ENCODE measurements around the gene MRPL40.

DNA sequence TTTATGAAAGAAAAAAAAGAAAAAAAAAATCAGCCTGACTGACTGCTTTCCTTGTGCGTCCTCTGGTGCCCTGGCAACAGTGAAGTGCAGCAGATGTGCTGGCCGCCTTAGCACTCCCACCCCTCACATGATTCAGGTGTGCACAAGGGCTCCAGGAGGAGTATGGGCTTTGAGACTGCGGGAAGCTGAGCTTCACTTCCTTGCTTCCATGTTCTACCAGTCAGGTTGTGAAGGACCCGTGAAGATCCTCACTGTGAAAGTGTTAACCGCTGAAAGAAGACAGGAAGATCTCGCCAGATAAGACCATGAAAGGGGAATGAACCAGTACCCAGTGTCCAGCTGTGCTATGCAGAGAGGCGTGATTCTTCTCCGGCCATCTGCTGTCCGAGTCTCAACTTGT, 49.1 kb upstream of the MRPL40 start:
- TF ChIP-seq, protein P1, sequence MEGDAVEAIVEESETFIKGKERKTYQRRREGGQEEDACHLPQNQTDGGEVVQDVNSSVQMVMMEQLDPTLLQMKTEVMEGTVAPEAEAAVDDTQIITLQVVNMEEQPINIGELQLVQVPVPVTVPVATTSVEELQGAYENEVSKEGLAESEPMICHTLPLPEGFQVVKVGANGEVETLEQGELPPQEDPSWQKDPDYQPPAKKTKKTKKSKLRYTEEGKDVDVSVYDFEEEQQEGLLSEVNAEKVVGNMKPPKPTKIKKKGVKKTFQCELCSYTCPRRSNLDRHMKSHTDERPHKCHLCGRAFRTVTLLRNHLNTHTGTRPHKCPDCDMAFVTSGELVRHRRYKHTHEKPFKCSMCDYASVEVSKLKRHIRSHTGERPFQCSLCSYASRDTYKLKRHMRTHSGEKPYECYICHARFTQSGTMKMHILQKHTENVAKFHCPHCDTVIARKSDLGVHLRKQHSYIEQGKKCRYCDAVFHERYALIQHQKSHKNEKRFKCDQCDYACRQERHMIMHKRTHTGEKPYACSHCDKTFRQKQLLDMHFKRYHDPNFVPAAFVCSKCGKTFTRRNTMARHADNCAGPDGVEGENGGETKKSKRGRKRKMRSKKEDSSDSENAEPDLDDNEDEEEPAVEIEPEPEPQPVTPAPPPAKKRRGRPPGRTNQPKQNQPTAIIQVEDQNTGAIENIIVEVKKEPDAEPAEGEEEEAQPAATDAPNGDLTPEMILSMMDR (IDR thresholded peaks at IDR 0.05 in 2 of 3, conservative IDR thresholded peaks at IDR 0.05 in 1 of 3; ENCODE audit: borderline replicate concordance in 1 of 3, insufficient read depth in 1 of 3, low read depth in 2 of 3, low read length in 2 of 3) = no peak
- TF ChIP-seq POLR2A (IDR thresholded peaks at IDR 0.05; ENCODE audit: borderline replicate concordance, extremely low read depth, insufficient read depth, insufficient read length) (no peak), EZH2 (IDR thresholded peaks at IDR 0.05) (no peak), ZFX (IDR thresholded peaks at IDR 0.05) (no peak), SRF (IDR thresholded peaks at IDR 0.05; ENCODE audit: low read depth) (no peak), SIN3A (IDR thresholded peaks at IDR 0.05; ENCODE audit: low read depth) (no peak), POLR2AphosphoS5 (IDR thresholded peaks at IDR 0.05; ENCODE audit: low read depth, low read length) (no peak), RAD21 (IDR thresholded peaks at IDR 0.05; ENCODE audit: low read depth) (no peak)
- TF ChIP-seq, protein P2, sequence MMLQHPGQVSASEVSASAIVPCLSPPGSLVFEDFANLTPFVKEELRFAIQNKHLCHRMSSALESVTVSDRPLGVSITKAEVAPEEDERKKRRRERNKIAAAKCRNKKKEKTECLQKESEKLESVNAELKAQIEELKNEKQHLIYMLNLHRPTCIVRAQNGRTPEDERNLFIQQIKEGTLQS (IDR thresholded peaks at IDR 0.05) = no peak
- TF ChIP-seq, protein P3, sequence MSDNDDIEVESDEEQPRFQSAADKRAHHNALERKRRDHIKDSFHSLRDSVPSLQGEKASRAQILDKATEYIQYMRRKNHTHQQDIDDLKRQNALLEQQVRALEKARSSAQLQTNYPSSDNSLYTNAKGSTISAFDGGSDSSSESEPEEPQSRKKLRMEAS (IDR thresholded peaks at IDR 0.05) = no peak
- TF ChIP-seq, protein P4, sequence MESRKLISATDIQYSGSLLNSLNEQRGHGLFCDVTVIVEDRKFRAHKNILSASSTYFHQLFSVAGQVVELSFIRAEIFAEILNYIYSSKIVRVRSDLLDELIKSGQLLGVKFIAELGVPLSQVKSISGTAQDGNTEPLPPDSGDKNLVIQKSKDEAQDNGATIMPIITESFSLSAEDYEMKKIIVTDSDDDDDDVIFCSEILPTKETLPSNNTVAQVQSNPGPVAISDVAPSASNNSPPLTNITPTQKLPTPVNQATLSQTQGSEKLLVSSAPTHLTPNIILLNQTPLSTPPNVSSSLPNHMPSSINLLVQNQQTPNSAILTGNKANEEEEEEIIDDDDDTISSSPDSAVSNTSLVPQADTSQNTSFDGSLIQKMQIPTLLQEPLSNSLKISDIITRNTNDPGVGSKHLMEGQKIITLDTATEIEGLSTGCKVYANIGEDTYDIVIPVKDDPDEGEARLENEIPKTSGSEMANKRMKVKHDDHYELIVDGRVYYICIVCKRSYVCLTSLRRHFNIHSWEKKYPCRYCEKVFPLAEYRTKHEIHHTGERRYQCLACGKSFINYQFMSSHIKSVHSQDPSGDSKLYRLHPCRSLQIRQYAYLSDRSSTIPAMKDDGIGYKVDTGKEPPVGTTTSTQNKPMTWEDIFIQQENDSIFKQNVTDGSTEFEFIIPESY (IDR thresholded peaks at IDR 0.05; ENCODE audit: extremely low read depth, insufficient replicate concordance, low read length) = no peak
